Stimulated activated effector memory CD8-positive, alpha-beta T cell treated with anti-CD3 and anti-CD28 coated beads, Interleukin-12 subunit alpha, Interleukin-12 subunit beta, amount 100 ng/mL, for 72 hours (primary cell): ENCODE measurements around the gene CACNA1C.
"Not testable (repeated sequence)": the region's sequence is repeated elsewhere in the genome, so short reads cannot be mapped to it uniquely, and the experiment has no call there.

ENCODE experiments used
- ATAC-seq: fragments of 150-1000 bp; cut with Tn5 transposase; 2 replicates; pipeline ENCODE4 v1.10.0; 2021
- DNase-seq, 2 donors: peaks; one replicate each; pipeline ENCODE4 v3.0.0; 2021 to 2022; ENCODE audit warnings: low spot score in 2 of 2
- H3K27ac Mint-ChIP-seq: one replicate; pipeline ENCODE4 v1.8.0; 2022; ENCODE audit warnings: mild to moderate bottlenecking, mixed read lengths
- H3K36me3 Mint-ChIP-seq: one replicate; pipeline ENCODE4 v1.8.0; 2022; ENCODE audit warnings: mild to moderate bottlenecking, mixed read lengths
- H3K4me1 Mint-ChIP-seq: one replicate; pipeline ENCODE4 v1.8.0; 2022; ENCODE audit warnings: mixed read lengths
- H3K4me3 Mint-ChIP-seq: one replicate; pipeline ENCODE4 v1.8.0; 2022; ENCODE audit warnings: mild to moderate bottlenecking, mixed read lengths
- H3K9me3 Mint-ChIP-seq: one replicate; pipeline ENCODE4 v1.8.0; 2022; ENCODE audit warnings: mixed read lengths

Gene CACNA1C

DNA sequence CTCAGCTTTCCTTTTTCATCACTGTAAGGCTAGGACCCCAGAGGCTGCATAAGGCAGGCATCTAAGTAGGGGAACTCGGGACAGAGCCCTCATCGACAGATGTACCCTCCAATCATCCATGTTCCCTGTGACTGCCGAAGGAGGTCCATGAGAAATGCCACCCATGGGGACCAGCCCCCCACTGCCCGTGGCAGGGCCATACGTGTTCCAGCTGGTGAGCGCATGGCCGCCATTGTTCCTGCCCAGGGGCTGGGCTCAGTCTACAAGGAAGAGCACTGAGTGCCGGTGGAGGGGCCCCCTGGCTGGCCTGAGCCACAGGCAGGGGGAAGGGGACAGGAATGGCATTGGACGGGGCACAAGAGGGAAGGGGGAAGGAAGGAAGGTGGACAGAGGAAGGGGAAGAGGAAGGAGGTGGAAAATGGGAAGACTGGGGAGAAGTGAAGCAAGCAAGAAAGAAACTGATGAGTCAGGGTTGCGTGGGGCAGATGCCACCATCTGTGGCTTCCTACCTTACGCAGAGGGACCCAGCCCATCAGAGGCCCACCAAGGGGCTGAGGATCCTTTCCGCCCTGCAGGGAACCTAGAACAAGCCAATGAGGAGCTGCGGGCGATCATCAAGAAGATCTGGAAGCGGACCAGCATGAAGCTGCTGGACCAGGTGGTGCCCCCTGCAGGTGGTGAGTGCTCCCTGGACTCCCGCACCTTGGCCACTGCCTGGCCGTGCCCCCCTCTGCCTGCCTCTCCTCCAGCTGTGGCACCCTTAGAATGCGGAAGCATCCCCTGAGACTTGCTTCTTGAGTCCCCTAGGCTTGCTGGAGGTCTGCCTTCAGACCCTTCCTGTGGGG lies 621.4 kb downstream of the CACNA1C start:
- DNase-seq = no peak
- Mint-ChIP-seq H3K4me1 (no peaks in the 10 kb centered on the region), H3K27ac (peak overlapping the region; percentile 52), H3K9me3 (no peaks in the 10 kb centered on the region), H3K36me3 (no peaks in the 10 kb centered on the region), H3K4me3 (no peak overlapping the region)
- no peak for ATAC-seq

GRCh38 chr12:2675776-2676175 lies 623.0 kb downstream of the CACNA1C start:
- H3K4me3 Mint-ChIP-seq = no peak overlapping the region
- H3K36me3 Mint-ChIP-seq = no peaks in the 10 kb centered on the region
- H3K27ac Mint-ChIP-seq = no peak overlapping the region
- no peaks in the 10 kb centered on the region for H3K9me3 Mint-ChIP-seq
- H3K4me1 Mint-ChIP-seq = peaks cover 6% of the 10 kb centered on the region
- ATAC-seq (no peak), DNase-seq (no peak)

DNA sequence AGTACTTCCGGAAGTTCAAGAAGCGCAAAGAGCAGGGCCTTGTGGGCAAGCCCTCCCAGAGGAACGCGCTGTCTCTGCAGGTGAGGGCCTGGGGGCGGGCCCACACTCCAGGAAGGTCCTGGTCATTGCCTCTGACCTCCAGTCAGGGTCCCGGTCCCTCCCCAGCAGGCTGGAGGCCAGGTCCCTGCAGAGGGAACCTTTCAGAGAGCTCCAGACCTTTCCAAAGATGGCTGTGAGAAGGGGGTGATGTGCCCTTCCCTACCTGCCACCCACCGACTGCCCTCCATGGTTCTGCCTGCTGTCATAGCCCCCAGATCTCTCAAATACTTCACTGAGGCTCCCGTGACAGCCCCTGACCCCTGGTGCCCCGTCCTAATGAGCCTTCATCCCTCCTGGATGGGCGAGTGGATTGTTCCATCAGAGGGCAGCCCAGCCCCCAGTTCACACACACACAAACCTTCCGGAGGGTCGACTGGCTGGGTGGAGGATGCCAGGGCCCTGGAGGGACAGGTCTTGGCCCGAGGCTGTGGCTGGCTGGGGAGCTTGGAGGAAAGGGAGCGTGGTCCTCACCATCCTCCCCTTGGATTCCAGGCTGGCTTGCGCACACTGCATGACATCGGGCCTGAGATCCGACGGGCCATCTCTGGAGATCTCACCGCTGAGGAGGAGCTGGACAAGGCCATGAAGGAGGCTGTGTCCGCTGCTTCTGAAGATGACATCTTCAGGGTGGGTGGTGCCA lies 624.5 kb downstream of the CACNA1C start:
- peaks cover 5% of the 10 kb centered on the region for H3K36me3 Mint-ChIP-seq

DNA sequence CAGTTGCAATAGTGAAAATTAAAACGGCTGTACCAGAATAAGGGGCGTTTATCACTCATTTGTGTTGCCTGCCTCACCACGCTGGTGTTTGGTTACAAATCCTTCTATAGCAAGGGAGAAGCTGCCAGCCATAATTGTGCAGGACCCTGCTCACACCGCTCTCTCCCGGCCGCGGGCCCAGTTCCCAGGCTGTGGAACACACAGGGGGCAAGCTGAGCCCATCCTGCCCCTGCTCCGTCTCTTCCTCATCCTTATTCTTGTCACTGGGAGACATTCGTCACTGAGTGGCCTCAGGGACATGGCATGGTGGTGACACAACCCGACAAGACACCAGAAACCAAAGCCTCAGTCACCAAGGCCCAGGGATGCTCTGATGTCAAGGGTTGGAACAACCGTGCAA lies 625.6 kb downstream of the CACNA1C start:
- no peak overlapping the region for H3K27ac Mint-ChIP-seq
- H3K4me3 Mint-ChIP-seq = no peak overlapping the region
- peaks cover 19% of the 10 kb centered on the region for H3K4me1 Mint-ChIP-seq
- DNase-seq = peak in 1 of 2 donors; percentile 35
- ATAC-seq = no peak
- H3K36me3 Mint-ChIP-seq = peaks cover 11% of the 10 kb centered on the region
- peaks cover 2% of the 10 kb centered on the region for H3K9me3 Mint-ChIP-seq

More for the DNA sequence above, 624.5 kb downstream of the CACNA1C start:
- ATAC-seq (no peak), DNase-seq (no peak)
- Mint-ChIP-seq H3K4me1 (peaks cover 8% of the 10 kb centered on the region), H3K27ac (no peak overlapping the region), H3K9me3 (no peaks in the 10 kb centered on the region), H3K4me3 (no peak overlapping the region)

- Mint-ChIP-seq H3K27ac (no peak overlapping the region), H3K9me3 (peaks cover 2% of the 10 kb centered on the region), H3K4me1 (peaks cover 26% of the 10 kb centered on the region), H3K36me3 (peaks cover 11% of the 10 kb centered on the region), H3K4me3 (no peak overlapping the region)
- ATAC-seq = no peak
- peak in 1 of 2 donors; percentile 28 for DNase-seq
Observed at GRCh38 chr12:2679068-2679815, 626.5 kb downstream of the CACNA1C start.

DNA sequence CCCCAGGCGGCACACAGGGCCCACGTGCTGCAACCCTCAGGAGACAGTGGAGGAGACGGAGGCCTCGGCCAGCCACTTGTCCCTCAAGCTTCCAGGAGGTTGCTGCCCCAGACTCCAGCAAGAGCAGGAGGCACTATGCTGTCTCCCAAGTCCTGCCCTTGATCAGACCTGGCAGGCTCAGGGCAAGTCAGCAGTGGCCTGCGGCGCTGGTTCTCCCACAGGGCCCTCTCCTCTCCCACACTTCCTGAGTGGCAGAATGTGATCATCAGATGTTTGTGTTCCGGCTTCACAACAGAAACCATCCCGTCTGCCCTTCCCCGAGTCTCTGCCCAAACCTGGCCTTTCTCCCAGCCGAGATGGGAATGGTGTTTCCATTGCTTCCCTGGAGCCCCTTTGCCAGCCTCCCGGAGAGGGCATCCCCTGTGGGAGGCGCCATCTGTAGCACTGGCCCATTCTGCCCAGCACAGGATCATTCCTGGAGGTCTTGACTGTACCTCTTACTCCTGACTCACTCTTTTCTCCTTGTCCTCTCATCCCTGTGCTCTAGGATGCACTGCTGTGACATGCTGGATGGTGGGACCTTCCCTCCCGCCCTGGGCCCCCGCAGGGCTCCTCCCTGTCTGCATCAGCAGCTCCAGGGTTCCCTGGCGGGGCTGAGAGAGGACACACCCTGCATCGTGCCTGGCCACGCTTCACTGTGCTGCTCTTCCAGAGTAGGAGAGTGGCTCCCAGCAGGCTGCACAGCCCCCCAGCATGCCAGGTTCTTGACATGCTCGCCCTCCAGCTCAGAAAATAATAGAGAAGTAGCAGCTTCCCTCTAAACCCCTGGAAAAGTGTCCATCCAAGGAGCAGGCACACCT lies 627.3 kb downstream of the CACNA1C start:
- no peak for ATAC-seq
- Mint-ChIP-seq H3K4me1 (peaks cover 30% of the 10 kb centered on the region), H3K4me3 (no peak overlapping the region), H3K36me3 (peaks cover 11% of the 10 kb centered on the region), H3K9me3 (peaks cover 2% of the 10 kb centered on the region), H3K27ac (no peak overlapping the region)
- peak in 1 of 2 donors; percentile 38 for DNase-seq

GRCh38 chr12:2680676-2681039 lies 627.9 kb downstream of the CACNA1C start:
- Mint-ChIP-seq H3K4me3 (no peak overlapping the region), H3K36me3 (peaks cover 11% of the 10 kb centered on the region), H3K27ac (no peak overlapping the region), H3K9me3 (peaks cover 2% of the 10 kb centered on the region), H3K4me1 (peaks cover 30% of the 10 kb centered on the region)
- ATAC-seq = no peak
- DNase-seq = no peak

GRCh38 chr12:2681450-2682205 lies 628.8 kb downstream of the CACNA1C start:
- DNase-seq (peak in 1 of 2 donors; percentile 41), ATAC-seq (no peak)
- H3K27ac Mint-ChIP-seq = peak overlapping the region; percentile 86
- H3K36me3 Mint-ChIP-seq = peaks cover 11% of the 10 kb centered on the region
- H3K4me1 Mint-ChIP-seq = peaks cover 30% of the 10 kb centered on the region
- H3K4me3 Mint-ChIP-seq = no peak overlapping the region
- H3K9me3 Mint-ChIP-seq = peaks cover 2% of the 10 kb centered on the region

DNA sequence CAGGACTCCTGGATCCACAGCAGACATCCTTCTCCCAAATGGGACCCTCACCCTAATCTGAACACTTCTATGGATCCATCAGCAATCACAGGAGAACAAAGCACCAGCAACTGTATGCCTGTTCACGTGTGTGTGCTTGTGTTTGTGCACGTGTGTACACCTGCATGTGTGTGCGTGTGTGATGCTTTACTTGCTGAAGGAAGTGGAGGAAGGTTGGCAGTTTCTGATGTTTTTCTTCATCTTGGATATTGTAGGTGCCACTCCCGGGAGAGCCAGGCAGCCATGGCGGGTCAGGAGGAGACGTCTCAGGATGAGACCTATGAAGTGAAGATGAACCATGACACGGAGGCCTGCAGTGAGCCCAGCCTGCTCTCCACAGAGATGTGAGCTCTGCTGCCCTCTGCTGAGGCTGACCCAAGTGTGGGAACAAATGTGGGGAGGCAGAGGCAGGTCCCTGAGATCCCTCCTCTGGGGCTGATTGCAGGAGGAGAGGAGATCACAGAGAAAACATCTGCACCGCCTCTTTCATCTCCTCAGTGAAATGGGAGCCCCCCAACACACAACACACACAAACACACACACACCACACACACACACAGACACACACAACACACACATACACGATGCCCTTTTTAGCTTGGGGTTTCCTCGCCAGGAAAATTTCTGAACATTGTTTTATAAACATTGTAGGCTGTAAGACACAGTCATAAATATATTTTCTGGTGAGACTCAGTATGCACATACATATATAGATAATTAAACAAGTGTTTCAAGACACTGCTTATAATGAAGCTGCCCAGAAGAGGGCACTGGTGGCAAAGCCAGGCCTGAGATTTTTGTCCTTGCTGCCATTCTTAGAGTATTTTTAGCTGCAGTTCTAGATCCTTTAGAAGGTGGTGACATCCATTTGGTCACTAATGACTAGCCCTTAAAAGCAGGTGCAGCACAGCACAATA lies 629.8 kb downstream of the CACNA1C start:
- peak; percentile 63 for ATAC-seq

DNA sequence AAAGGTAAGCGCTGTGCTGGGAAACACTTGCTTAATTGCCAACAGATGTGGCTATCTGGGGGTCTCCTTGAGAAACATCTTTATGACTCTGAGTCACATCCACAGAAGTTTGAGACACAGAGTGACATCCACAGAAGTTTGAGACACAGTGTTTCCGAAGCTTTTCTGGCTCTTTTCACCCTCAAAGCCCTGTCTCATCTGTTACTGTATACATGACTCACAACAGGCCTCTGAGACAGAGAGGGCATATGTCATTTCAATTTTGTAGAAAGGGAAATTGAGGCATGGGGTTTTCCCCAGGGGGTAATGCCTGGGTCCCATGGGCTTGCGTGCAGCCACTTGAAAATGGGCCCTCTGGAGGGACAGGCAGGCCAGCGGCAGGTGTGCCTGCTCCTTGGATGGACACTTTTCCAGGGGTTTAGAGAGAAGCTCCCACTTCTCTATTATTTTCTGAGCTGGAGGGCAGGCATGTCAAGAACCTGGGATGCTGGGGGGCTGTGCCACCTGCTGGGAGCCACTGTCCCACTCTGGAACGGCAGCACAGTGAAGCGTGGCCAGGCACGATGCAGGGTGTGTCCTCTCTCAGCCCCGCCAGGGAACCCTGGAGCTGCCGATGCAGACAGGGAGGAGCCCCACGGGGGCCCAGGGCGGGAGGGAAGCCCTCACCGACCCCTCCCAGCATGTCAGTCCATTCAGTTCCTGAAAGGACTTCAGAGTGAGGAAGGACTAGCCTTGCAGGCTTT lies 630.7 kb downstream of the CACNA1C start:
- DNase-seq (peak in 1 of 2 donors; percentile 45), ATAC-seq (peak; percentile 61)
- H3K9me3 Mint-ChIP-seq = peaks cover 2% of the 10 kb centered on the region
- H3K27ac Mint-ChIP-seq = peak overlapping the region; percentile 86
- peaks cover 30% of the 10 kb centered on the region for H3K4me1 Mint-ChIP-seq
- peaks cover 11% of the 10 kb centered on the region for H3K36me3 Mint-ChIP-seq
- no peak overlapping the region for H3K4me3 Mint-ChIP-seq

More for the DNA sequence above, 629.8 kb downstream of the CACNA1C start:
- peak in 1 of 2 donors; percentile 54 for DNase-seq
- Mint-ChIP-seq H3K9me3 (peaks cover 2% of the 10 kb centered on the region), H3K4me3 (no peak overlapping the region), H3K36me3 (peaks cover 11% of the 10 kb centered on the region), H3K27ac (peak overlapping the region; percentile 86), H3K4me1 (peaks cover 30% of the 10 kb centered on the region)

- H3K9me3 Mint-ChIP-seq, ATAC-seq, H3K4me3 Mint-ChIP-seq, DNase-seq: not testable (repeated sequence)
- Mint-ChIP-seq H3K4me1 (peaks cover 30% of the 10 kb centered on the region), H3K27ac (peak overlapping the region; percentile 65), H3K36me3 (peaks cover 11% of the 10 kb centered on the region)
Observed at GRCh38 chr12:2684026-2684325, 631.2 kb downstream of the CACNA1C start.

- ATAC-seq, H3K9me3 Mint-ChIP-seq, H3K4me3 Mint-ChIP-seq, H3K27ac Mint-ChIP-seq: not testable (repeated sequence)
- peaks cover 39% of the 10 kb centered on the region for H3K4me1 Mint-ChIP-seq
- peak in 1 of 2 donors; percentile 43 for DNase-seq
- peaks cover 11% of the 10 kb centered on the region for H3K36me3 Mint-ChIP-seq
Observed at GRCh38 chr12:2685620-2686279, 633.0 kb downstream of the CACNA1C start.
